Measurements from ENCODE around the gene LUZP2.

- TF ChIP-seq POLR2A (IDR thresholded peaks at IDR 0.05) (no peak), CTCF (IDR thresholded peaks at IDR 0.05) (no peak), EP300 (IDR thresholded peaks at IDR 0.05) (no peak)
Observed at GRCh38 chr11:25119416-25119815, 622.6 kb downstream of the LUZP2 start.

Data from gastroesophageal sphincter (tissue), 3 donors.